Omental fat pad (tissue), 4 donors: ENCODE results near the gene NDUFAB1. TPM values are rescaled to one million over a fixed set of nuclear protein-coding genes. Genes with fewer than 3 reads are reported as not detected.

Source experiments
- ATAC-seq: fragments of 150-250 bp; one replicate; pipeline ENCODE4 v1.9.1; 2016; ENCODE audit warnings: mild to moderate bottlenecking, moderate library complexity; ENCODE audit not compliant: low FRiP score
- DNase-seq: peaks from one replicate; pipeline ENCODE4 v3.0.0-alpha.2; 2019; ENCODE audit warnings: low spot score
- total RNA-seq, 4 donors: library from RNA; depleted of rRNA; stranded (reverse); fragments of >200 nt; gene quantifications; one replicate each; pipeline ENCODE4 v1.1.0, GENCODE V29; 2016
- TF ChIP-seq, protein P1 (sequence below), 3 donors: fragments of 450-650 bp; IDR thresholded peaks; one replicate each; pipeline ENCODE4 v1.5.1; 2016 to 2017; ENCODE audit warnings: antibody characterized with exemption in 3 of 3, mild to moderate bottlenecking in 3 of 3, moderate library complexity in 2 of 3

NDUFAB1 gene
- total RNA-seq, 4 donors from 2014 or later, result 48.5 to 92.6 (median 73.4) TPM

DNA sequence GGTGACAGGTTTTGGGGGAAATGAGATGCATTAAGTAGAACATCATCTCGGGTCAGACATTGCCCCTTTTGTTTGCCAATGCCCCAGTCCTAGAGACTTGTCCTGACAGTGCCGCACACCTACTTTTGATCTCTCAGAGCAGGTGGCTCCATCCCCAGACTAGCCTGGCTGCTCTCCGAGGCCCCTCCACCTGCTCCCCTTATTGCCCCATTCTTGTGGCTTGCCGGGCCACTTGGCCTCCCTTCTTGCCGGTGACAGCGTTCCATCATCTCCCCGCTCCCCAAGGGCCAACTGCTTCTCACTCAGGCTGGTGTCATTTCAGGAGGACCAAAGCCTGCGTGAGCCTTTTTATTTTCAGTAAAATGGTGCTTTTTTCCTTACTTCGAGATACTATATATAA, 23.7 kb downstream of the NDUFAB1 start:
- ATAC-seq (no peak), DNase-seq (no peak)
- TF ChIP-seq, protein P1, sequence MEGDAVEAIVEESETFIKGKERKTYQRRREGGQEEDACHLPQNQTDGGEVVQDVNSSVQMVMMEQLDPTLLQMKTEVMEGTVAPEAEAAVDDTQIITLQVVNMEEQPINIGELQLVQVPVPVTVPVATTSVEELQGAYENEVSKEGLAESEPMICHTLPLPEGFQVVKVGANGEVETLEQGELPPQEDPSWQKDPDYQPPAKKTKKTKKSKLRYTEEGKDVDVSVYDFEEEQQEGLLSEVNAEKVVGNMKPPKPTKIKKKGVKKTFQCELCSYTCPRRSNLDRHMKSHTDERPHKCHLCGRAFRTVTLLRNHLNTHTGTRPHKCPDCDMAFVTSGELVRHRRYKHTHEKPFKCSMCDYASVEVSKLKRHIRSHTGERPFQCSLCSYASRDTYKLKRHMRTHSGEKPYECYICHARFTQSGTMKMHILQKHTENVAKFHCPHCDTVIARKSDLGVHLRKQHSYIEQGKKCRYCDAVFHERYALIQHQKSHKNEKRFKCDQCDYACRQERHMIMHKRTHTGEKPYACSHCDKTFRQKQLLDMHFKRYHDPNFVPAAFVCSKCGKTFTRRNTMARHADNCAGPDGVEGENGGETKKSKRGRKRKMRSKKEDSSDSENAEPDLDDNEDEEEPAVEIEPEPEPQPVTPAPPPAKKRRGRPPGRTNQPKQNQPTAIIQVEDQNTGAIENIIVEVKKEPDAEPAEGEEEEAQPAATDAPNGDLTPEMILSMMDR (IDR thresholded peaks at IDR 0.05), result no peak

DNA sequence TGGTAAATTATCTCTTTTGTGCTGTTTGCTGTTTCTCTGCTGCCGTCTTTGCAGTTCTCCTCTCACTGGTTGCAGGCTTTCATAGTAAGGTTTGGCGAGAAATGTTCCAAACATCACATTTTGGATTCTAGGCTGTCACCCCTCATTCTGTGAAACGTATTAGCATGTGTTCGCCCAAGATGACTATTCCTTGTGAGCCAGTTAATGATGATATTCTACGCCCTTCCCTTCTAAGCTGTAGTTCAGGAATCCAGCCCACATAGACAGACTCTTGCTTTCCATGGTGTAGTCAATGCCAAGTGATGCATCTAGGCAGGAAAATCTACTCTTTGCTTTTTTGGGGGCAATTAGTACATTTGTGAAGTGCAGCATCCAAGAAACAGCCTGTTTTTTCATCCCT, 24.2 kb downstream of the NDUFAB1 start:
- DNase-seq, result no peak
- no peak for ATAC-seq
- TF ChIP-seq, protein P1 (IDR thresholded peaks at IDR 0.05), result no peak

DNA sequence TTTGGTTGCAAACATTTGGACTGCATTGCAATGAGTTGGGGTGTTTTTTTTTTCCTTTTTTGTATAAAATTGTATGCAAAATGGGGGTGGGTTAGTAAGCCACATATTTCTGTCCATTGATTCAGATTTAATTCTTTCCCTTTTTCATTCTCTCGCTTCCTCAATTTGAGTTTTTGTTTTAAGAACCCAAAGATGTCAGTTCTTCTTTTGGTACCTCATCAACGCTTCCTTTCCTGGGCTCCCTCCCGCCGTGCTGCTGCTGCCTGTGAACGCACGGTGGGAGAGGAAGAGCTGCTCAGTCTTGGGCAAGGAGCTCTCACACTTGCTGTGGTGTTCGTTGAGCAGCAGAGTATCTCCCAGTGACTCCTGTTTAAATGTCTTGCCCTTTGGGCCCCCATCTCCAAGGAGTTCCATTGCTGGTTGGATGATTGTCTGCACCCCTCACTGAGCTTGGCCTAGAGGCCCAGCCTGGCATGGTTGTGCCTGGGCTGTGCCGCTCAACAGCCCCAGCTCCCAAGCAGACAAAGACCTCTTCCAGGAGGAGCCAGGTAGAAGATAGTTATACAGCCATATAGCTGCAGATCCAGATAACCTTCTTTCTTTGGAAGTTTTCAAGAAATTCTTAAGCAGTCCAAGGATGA, 25.0 kb downstream of the NDUFAB1 start:
- ATAC-seq (no peak), DNase-seq (no peak)
- TF ChIP-seq, protein P1 (IDR thresholded peaks at IDR 0.05), result no peak

DNA sequence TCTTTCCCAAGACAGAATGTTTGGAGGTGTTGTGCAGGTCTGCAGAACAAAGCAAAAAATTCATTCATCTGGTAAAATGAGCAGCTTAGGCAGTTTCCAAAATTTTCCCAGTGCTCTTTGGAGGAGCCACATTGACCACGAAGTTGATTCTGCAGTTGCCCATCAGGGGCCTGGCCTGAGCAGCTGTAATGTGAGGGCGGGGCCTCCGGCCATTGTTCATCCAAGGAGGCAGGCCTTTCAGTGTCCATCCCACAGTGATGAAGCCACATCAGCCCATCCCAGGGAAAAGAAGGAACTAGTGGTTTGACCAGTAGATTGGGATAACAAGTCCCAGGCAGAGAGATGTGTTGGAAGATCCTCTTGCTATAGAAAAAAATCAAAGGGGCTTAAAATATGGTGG, 28.5 kb downstream of the NDUFAB1 start:
- DNase-seq, result no peak
- TF ChIP-seq, protein P1 (IDR thresholded peaks at IDR 0.05), result no peak

DNA sequence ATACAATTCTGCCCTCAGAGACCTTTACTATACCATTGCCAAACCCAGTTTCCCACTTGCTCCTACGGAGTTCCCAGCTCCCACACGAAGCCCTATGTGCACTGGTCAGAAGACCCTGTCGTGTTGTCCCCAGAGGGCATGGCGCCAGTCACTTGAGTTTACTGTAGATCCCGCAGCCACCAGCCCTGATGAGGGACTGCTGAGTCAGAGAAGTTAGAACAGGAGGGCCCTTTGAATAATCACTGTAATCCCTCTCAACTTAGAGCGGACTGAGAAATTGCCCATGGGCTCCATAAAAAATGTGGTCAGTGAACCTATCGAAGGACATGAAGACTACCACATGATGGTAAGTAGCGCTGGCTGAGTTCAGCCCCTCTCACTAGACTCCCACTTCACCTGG, 29.4 kb downstream of the NDUFAB1 start:
- DNase-seq, result no peak
- no peak for ATAC-seq
- TF ChIP-seq, protein P1 (IDR thresholded peaks at IDR 0.05), result no peak

More for the DNA sequence above, 28.5 kb downstream of the NDUFAB1 start:
- ATAC-seq, result no peak

DNA sequence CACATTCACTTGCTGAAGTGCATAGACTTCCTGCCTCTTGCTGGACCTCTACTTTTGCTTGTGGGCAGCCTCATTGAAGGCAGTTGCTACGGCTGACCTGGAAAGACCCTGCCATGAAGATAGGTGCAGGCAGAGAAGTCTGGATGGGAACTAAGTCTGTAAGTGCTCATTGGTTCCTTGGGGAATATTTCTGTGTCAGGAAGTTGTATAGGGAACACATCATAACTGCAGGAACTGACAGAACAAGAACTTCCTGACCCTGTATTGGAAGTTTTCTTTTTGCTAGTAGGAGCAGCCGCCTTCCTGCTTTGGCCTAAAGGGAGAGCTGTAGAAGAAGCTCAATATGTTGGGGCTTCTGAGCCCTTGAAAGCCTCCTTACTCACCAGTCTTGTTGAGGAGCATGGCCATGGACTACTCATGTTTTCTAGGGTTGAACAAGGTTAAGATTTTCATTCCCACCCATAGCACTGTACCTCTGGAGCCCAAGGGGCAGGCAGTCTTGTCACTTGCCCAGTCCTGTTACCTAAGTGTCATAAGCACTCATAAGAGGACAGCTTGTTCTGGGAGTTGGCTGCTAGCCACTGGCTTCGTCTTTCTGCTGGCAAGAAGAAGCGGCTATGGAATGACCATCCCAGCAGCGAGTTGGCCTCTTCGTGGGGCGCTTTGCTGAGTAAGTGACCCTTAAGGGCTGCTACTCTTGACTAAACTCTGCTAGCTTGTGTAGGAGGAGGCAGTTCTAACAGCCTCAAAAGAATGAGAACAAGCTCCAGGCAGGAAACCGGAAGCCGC, 31.3 kb downstream of the NDUFAB1 start:
- no peak for ATAC-seq
- no peak for DNase-seq

More for the DNA sequence above, 31.3 kb downstream of the NDUFAB1 start:
- TF ChIP-seq, protein P1 (IDR thresholded peaks at IDR 0.05), result no peak
